ENCODE measurements around the gene MLLT3.

- TF ChIP-seq SPI1 (IDR thresholded peaks at IDR 0.05; ENCODE audit: low read depth, low read length) (no peak), POLR2AphosphoS5 (IDR thresholded peaks at IDR 0.05; ENCODE audit: low read depth, low read length) (no peak)
Observed at GRCh38 chr9:20319641-20320337, 302.5 kb downstream of the MLLT3 start.
